ENCODE data around the gene PITPNM3. TPM values are rescaled to one million over a fixed set of nuclear protein-coding genes. Genes with fewer than 3 reads are reported as not detected.
"Not testable (repeated sequence)": the region's sequence is repeated elsewhere in the genome, so short reads cannot be mapped to it uniquely, and the experiment has no call there.

Gene PITPNM3
- polyA plus RNA-seq, 3 donors, result 0.29 TPM; not detected in 2

DNA sequence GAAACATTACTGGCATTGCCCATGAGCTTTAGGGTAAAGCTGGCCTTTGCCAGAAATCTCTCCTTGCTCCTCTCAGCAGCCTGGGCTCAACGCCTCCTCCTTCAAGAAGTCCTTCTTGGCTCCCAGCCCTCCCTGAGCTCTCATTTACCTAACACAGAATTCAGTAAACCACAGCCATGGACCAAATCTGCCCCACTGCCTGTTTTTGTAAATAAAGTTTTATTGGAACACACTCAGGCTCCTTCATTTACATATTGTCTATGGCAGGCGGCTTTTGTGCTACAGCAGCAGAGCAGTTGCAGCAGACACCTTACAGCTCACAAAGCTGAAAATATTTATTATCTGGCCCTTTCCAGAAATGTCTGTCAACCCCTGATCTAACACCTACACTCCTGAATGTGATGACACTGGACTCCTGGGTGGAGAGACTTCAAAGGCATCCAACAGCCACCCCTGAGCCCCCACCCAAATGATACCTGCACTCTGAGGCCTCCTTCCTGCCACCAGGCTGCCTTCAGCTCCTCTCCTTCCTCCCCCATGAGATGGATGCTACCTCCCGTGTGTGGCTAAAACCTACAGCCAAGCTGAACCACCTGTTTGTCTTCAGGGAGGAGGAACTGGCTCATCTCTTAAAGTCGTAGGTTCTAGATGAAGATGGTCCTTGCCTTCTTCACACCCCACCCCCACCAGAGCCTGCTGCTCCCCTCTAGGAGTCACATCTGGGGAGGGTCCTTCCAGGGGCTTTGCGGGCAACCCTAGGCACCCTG lies 70.5 kb downstream of the PITPNM3 start:
- H3K36me3 ChIP-seq (replicated peaks in 1 of 2; ENCODE audit: control insufficient read depth in 1 of 2, insufficient read depth in 2 of 2, low read length in 2 of 2), result no peaks in the 10 kb centered on the region
- H3K79me2 ChIP-seq (ENCODE audit: insufficient read depth, low read length), result no peaks in the 10 kb centered on the region
- DNase-seq, result no peak
- no peak for TF ChIP-seq CTCF (IDR thresholded peaks at IDR 0.05)
- Mint-ChIP-seq H3K36me3 (no peaks in the 10 kb centered on the region), H3K9me3 (no peaks in the 10 kb centered on the region), H3K4me1 (no peaks in the 10 kb centered on the region), H3K4me3 (no peak overlapping the region), H3K27ac (peak overlapping the region in 1 of 7 donors; percentile 65), H3K27me3 (ENCODE audit: low read depth in 3 of 3) (peaks cover 0 to 13% (median 11%) of the 10 kb centered on the region in 3 donors)
- no peaks in the 10 kb centered on the region for H4K20me1 ChIP-seq (ENCODE audit: insufficient read depth, low read length)
- H3K27me3 ChIP-seq (ENCODE audit: control insufficient read depth in 2 of 2, insufficient read depth in 2 of 2, low read length in 2 of 2), result no peaks in the 10 kb centered on the region
- no peak overlapping the region for H3K4me3 ChIP-seq (replicated peaks in 1 of 3; ENCODE audit: low read depth in 2 of 3, low read length in 3 of 3)
- no peak overlapping the region for H3K9ac ChIP-seq (ENCODE audit: insufficient read depth, low read length, poor library complexity, severe bottlenecking)
- 90% methylated on average over 3 of the region's 5 CpGs for WGBS (ENCODE audit: insufficient coverage)
- intact Hi-C loops (cut with micrococcal nuclease), result no loop called here
- no peaks in the 10 kb centered on the region for H3K9me3 ChIP-seq (replicated peaks in 1 of 2; ENCODE audit: control insufficient read depth in 1 of 2, insufficient read depth in 1 of 2, low read length in 2 of 2)
- no peak overlapping the region for H3K4me2 ChIP-seq (replicated peaks; ENCODE audit: extremely low read depth, low read length, poor library complexity, severe bottlenecking)
- H3K4me1 ChIP-seq (ENCODE audit: control insufficient read depth in 1 of 2, insufficient read depth in 2 of 2, low read length in 2 of 2), result no peaks in the 10 kb centered on the region
- H3K27ac ChIP-seq (ENCODE audit: low read depth in 1 of 2, low read length in 2 of 2), result no peak overlapping the region
- no peak overlapping the region for H2AFZ ChIP-seq (ENCODE audit: insufficient read depth, low read depth, low read length, poor library complexity, severe bottlenecking)

DNA sequence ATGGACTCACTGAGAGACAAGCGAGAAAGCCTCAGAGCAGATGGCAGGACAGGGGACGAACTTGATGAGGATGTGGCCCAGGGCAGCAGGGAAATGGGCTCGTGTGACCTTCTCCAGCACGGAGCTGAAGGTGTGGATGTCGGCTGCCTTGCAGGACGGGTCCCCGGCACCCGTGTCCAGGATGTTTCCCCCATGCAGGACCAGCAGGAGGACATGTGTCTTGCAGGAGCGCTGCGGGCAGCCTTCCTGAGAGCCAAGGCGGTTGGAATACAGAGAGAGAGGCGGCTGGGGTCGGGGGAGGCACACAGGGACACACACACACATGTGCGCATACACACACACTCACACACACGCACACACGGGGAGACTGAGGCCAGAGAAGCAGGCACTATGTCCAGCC lies 72.8 kb downstream of the PITPNM3 start:
- Histone ChIP-seq H3K27me3 (ENCODE audit: control insufficient read depth in 2 of 2, insufficient read depth in 2 of 2, low read length in 2 of 2) (no peaks in the 10 kb centered on the region), H3K4me2 (replicated peaks; ENCODE audit: extremely low read depth, low read length, poor library complexity, severe bottlenecking) (no peak overlapping the region), H3K27ac (ENCODE audit: low read depth in 1 of 2, low read length in 2 of 2) (no peak overlapping the region), H3K9me3 (replicated peaks in 1 of 2; ENCODE audit: control insufficient read depth in 1 of 2, insufficient read depth in 1 of 2, low read length in 2 of 2) (no peaks in the 10 kb centered on the region), H3K9ac (ENCODE audit: insufficient read depth, low read length, poor library complexity, severe bottlenecking) (no peak overlapping the region), H3K36me3 (replicated peaks in 1 of 2; ENCODE audit: control insufficient read depth in 1 of 2, insufficient read depth in 2 of 2, low read length in 2 of 2) (no peaks in the 10 kb centered on the region), H3K4me3 (replicated peaks in 1 of 3; ENCODE audit: low read depth in 2 of 3, low read length in 3 of 3) (no peak overlapping the region), H2AFZ (ENCODE audit: insufficient read depth, low read depth, low read length, poor library complexity, severe bottlenecking) (no peak overlapping the region), H3K79me2 (ENCODE audit: insufficient read depth, low read length) (no peaks in the 10 kb centered on the region), H3K4me1 (ENCODE audit: control insufficient read depth in 1 of 2, insufficient read depth in 2 of 2, low read length in 2 of 2) (no peaks in the 10 kb centered on the region), H4K20me1 (ENCODE audit: insufficient read depth, low read length) (no peaks in the 10 kb centered on the region)
- 87% methylated on average over 14 of the region's 16 CpGs for WGBS (ENCODE audit: insufficient coverage)
- H3K27ac Mint-ChIP-seq, result no peak overlapping the region
- peaks cover 7 to 13% (median 7%) of the 10 kb centered on the region in 3 donors for H3K27me3 Mint-ChIP-seq (ENCODE audit: low read depth in 3 of 3)
- H3K4me3 Mint-ChIP-seq, result no peak overlapping the region
- no peaks in the 10 kb centered on the region for H3K4me1 Mint-ChIP-seq
- no peaks in the 10 kb centered on the region for H3K36me3 Mint-ChIP-seq
- DNase-seq, result no peak
- intact Hi-C loops (cut with micrococcal nuclease), result no loop called here
- H3K9me3 Mint-ChIP-seq, result no peaks in the 10 kb centered on the region
- TF ChIP-seq CTCF (IDR thresholded peaks at IDR 0.05), result no peak

DNA sequence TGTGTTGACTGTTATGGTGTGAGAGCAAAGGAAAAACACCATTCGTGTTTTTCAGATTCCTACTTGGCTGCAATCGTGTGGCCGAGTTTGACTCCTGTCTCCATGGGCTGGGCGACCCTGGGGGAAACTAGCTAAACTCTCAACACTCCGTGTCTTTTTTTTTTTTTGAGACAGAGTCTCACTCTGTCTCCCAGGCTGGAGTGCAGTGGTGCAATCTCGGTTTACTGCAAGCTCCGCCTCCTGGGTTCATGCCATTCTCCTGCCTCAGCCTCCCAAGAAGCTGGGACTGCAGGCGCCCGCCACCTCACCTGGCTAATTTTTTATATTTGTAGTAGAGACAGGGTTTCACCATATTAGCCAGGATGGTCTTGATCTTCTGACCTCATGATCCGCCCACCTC lies 73.6 kb downstream of the PITPNM3 start:
- intact Hi-C loops (cut with micrococcal nuclease); H3K4me3 ChIP-seq (replicated peaks in 1 of 3; ENCODE audit: low read depth in 2 of 3, low read length in 3 of 3); H3K79me2 ChIP-seq (ENCODE audit: insufficient read depth, low read length); H3K27ac Mint-ChIP-seq; H3K9me3 Mint-ChIP-seq; H3K27me3 ChIP-seq (ENCODE audit: control insufficient read depth in 2 of 2, insufficient read depth in 2 of 2, low read length in 2 of 2); H3K36me3 Mint-ChIP-seq; H3K4me2 ChIP-seq (replicated peaks; ENCODE audit: extremely low read depth, low read length, poor library complexity, severe bottlenecking); H3K4me3 Mint-ChIP-seq; H3K36me3 ChIP-seq (replicated peaks in 1 of 2; ENCODE audit: control insufficient read depth in 1 of 2, insufficient read depth in 2 of 2, low read length in 2 of 2); H2AFZ ChIP-seq (ENCODE audit: insufficient read depth, low read depth, low read length, poor library complexity, severe bottlenecking); H3K4me1 ChIP-seq (ENCODE audit: control insufficient read depth in 1 of 2, insufficient read depth in 2 of 2, low read length in 2 of 2); H3K27ac ChIP-seq (ENCODE audit: low read depth in 1 of 2, low read length in 2 of 2); H3K4me1 Mint-ChIP-seq; H3K9me3 ChIP-seq (replicated peaks in 1 of 2; ENCODE audit: control insufficient read depth in 1 of 2, insufficient read depth in 1 of 2, low read length in 2 of 2); H3K9ac ChIP-seq (ENCODE audit: insufficient read depth, low read length, poor library complexity, severe bottlenecking); H4K20me1 ChIP-seq (ENCODE audit: insufficient read depth, low read length); DNase-seq: not testable (repeated sequence)
- H3K27me3 Mint-ChIP-seq (ENCODE audit: low read depth in 3 of 3), result peaks cover 7 to 11% (median 10%) of the 10 kb centered on the region in 3 donors
- WGBS (ENCODE audit: insufficient coverage), result 90% methylated on average over 7 of the region's 10 CpGs
